ENCODE measurements around the gene SPACA7.

The SPACA7 gene

DNA sequence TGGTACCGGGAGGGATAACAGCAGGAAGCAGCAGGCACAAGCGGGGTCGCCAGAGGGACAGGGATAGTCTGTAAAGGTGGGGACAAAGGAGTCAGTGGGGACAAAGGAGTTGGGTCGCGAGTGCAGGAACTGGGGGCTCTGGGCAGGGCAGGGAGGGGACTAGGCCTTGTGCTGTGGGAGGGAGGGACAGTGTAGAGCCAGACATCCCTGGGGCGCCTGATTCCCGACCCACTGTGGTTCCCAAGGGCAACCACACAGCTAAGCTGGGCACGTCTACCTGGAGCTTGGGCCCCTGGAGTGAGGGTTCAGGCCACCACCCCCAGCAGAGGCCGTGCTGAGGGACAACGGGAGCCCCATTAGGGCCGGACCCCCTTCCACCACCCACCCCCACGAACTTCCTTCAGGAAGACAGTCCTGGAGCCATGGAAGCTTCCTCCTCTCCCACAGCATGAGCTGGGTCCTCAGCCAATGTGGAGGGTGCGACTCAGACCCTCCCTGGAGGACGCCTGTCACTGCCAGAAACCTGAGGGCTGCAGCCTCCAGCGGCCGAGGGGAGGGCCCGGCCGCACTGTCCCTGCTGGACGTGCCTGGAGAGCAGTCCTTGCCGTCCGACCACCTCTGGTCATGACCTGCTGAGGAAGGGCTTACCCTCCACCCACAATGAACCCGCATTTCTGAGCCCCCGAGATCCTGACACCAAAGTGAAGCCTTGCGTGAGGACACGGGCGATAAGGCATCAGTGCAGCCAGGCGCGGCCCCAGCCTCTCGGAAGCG, 77.9 kb downstream of the SPACA7 start:
- CTCF ChIA-PET, result interaction anchor here (1.1 to 2.2 kb wide), 3 partner anchors 10 to 15 kb away, joined by 3 to 8 read pairs (median 4); no protein-coding TSS in a partner anchor
- DNase-seq (ENCODE audit: extremely low spot score), result no peak
- TF ChIP-seq, protein P1, sequence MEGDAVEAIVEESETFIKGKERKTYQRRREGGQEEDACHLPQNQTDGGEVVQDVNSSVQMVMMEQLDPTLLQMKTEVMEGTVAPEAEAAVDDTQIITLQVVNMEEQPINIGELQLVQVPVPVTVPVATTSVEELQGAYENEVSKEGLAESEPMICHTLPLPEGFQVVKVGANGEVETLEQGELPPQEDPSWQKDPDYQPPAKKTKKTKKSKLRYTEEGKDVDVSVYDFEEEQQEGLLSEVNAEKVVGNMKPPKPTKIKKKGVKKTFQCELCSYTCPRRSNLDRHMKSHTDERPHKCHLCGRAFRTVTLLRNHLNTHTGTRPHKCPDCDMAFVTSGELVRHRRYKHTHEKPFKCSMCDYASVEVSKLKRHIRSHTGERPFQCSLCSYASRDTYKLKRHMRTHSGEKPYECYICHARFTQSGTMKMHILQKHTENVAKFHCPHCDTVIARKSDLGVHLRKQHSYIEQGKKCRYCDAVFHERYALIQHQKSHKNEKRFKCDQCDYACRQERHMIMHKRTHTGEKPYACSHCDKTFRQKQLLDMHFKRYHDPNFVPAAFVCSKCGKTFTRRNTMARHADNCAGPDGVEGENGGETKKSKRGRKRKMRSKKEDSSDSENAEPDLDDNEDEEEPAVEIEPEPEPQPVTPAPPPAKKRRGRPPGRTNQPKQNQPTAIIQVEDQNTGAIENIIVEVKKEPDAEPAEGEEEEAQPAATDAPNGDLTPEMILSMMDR (IDR thresholded peaks at IDR 0.05; ENCODE audit: control extremely low read depth, extremely low read depth, low read depth, missing control alignments), result no peak
- POLR2A ChIA-PET, result no interaction called here

DNA sequence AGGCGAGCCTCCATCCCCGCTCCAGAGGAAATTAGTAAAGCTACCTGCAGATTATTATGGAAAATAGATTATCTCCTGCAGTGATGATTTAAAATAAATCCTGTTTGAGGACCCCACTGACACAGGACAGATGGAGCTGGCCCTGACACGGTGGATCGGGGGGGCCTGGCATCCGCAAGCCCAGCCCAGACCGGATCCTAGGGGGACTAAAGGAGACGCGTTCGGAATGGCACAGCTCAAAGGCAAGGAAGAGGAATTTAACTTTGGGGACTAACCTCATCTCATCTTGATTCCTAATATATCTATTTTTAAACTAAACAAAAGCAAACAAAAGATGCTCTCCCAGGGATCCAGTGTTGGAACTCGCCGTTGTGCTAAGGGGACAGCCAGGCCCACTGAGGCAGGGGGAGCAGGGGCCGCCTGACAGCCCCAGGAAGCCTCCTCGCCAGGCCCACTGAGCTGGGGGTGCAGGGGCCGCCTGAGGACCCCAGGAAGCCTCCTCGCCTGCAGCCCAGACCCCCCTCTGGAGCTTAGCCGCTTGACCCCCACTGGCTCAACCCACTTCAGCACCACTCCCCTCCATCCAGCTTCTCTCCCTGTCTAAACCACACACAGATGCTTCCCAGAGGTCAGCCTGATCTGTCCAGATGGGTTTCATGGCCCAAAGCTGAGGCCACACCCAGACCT, 78.6 kb downstream of the SPACA7 start:
- CTCF ChIA-PET, result interaction anchor here (1.0 to 2.2 kb wide), 5 partner anchors 10 to 24 kb away, joined by 3 to 8 read pairs (median 4); no protein-coding TSS in a partner anchor
- TF ChIP-seq, protein P1 (IDR thresholded peaks at IDR 0.05; ENCODE audit: control extremely low read depth, extremely low read depth, low read depth, missing control alignments), result no peak
- POLR2A ChIA-PET, result no interaction called here
- no peak for DNase-seq (ENCODE audit: extremely low spot score)

- TF ChIP-seq, protein P1 (IDR thresholded peaks at IDR 0.05; ENCODE audit: control extremely low read depth, extremely low read depth, low read depth, missing control alignments), result no peak
- POLR2A ChIA-PET, result no interaction called here
- CTCF ChIA-PET, result interaction anchor here (1.0 to 1.6 kb wide), 3 partner anchors 9 to 23 kb away, joined by 3 to 6 read pairs (median 4); no protein-coding TSS in a partner anchor
- no peak for DNase-seq (ENCODE audit: extremely low spot score)
Observed at GRCh38 chr13:112455476-112456059, 79.4 kb downstream of the SPACA7 start.

DNA sequence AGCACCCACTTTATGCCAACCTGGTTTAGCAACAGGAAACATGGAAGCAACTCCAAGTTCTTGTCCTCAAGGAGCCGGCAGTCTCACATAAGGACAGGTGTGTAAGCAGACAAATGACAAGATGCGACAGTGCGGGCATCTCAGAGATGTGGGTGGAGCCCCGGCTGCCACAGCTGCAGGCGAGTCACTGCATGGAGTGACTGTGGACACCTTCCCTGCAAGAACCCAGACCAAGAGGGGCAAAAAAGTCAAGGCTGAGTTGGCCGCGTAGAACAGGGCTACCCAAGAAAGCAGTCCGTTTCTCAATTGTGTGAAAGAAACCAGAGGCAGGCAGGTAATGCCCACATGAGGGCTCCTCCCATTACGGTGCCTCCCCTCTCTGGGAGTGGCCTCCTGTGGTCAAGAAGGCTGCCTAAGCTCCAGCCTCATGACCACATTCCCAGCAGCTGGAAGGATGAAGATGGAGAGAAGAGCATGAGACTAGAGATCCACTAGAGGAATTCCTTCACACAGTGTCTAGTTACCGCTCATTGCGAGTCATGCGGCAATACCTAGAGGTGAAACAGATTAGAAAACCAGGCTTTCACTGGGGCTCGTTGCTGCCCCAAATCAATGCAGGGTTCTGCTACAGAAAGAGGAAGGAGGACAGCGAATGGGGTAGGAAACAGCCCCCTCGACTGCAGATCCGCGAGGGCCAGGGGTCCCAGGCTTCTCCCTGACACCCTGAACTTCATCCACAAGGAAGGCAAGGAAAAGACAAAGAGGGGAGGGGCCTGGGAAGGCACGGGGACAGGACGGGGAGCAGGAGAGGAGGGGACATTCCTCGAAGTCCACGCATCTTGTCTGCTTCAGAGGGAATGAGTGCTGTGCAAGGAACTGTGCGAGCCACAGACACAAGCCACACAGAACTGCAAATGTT, 80.2 kb downstream of the SPACA7 start:
- DNase-seq (ENCODE audit: extremely low spot score), result no peak
- ChIA-PET CTCF (interaction anchor here (1.3 kb wide), 1 partner anchor 12 kb away, joined by 6 read pairs; no protein-coding TSS in a partner anchor), POLR2A (no interaction called here)
- TF ChIP-seq, protein P1 (IDR thresholded peaks at IDR 0.05; ENCODE audit: control extremely low read depth, extremely low read depth, low read depth, missing control alignments), result no peak

- TF ChIP-seq, protein P1 (IDR thresholded peaks at IDR 0.05; ENCODE audit: control extremely low read depth, extremely low read depth, low read depth, missing control alignments), result no peak
- ChIA-PET CTCF (interaction anchor here (1.2 kb wide), 1 partner anchor 13 kb away, joined by 4 read pairs; no protein-coding TSS in a partner anchor), POLR2A (no interaction called here)
- DNase-seq (ENCODE audit: extremely low spot score), result no peak
Observed at GRCh38 chr13:112457081-112457480, 80.9 kb downstream of the SPACA7 start.

Measured in GM10248 (cell line).